ENCODE measurements around the gene GRIA4.

DNA sequence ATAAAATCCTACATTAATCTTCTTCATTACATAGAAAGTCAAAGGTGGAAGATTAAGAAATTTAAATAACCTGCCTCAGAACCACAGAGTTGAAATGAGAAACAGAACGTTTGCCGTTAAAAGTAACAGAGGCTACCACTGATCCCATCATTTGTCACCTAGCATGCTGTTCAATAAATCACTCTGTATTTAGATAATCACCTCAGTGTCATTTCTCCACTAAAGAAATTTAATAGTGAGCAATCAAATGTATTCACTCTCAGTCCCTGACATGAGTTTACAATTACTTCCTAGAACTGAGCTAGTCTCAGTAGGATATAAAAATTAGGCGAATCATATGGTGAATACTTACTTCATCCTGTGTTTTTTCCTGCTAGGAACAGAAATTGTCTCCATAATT, 242.5 kb downstream of the GRIA4 start:
- TF ChIP-seq, protein P1, sequence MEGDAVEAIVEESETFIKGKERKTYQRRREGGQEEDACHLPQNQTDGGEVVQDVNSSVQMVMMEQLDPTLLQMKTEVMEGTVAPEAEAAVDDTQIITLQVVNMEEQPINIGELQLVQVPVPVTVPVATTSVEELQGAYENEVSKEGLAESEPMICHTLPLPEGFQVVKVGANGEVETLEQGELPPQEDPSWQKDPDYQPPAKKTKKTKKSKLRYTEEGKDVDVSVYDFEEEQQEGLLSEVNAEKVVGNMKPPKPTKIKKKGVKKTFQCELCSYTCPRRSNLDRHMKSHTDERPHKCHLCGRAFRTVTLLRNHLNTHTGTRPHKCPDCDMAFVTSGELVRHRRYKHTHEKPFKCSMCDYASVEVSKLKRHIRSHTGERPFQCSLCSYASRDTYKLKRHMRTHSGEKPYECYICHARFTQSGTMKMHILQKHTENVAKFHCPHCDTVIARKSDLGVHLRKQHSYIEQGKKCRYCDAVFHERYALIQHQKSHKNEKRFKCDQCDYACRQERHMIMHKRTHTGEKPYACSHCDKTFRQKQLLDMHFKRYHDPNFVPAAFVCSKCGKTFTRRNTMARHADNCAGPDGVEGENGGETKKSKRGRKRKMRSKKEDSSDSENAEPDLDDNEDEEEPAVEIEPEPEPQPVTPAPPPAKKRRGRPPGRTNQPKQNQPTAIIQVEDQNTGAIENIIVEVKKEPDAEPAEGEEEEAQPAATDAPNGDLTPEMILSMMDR (IDR thresholded peaks at IDR 0.05): no peak
- no peak for TF ChIP-seq POLR2A (IDR thresholded peaks at IDR 0.05)

Data from sigmoid colon (tissue), 3 donors.